Caco-2 (cell line): ENCODE measurements around the gene ATP7A. TPM values are rescaled to one million over a fixed set of nuclear protein-coding genes. Genes with fewer than 3 reads are reported as not detected.

Experiments
- BruUV-seq: library from RNA; stranded (reverse); fragments of 400-500 nt; replicated peaks from 2 replicates; lab custom pipeline; 2021; lab: Mats Ljungman, UMichigan
- CTCF ChIA-PET: fragments of 300-600 bp; sonication (Branson Sonifier 250); formaldehyde crosslinking; loops from one replicate; lab custom pipeline; 2022; ENCODE audit warnings: antibody characterized with exemption; lab: Charles Lee
- POLR2A ChIA-PET: fragments of 300-600 bp; sonication (Branson Sonifier 250); formaldehyde crosslinking; loops from one replicate; lab custom pipeline; 2022; ENCODE audit warnings: antibody characterized with exemption; lab: Charles Lee
- DNase-seq, 2 experiments: peaks; one replicate each; pipeline versions ENCODE4 v3.0.0 to v3.0.0-alpha.2; 2020 to 2022
- H3K27me3 ChIP-seq: replicated peaks from 2 replicates; pipeline ENCODE4 v1.6.0; 2011; ENCODE audit warnings: low read length; ENCODE audit not compliant: control insufficient read depth, insufficient read depth
- H3K36me3 ChIP-seq: 2 replicates; pipeline ENCODE4 v1.5.1; 2011; ENCODE audit warnings: low read length; ENCODE audit not compliant: control insufficient read depth, insufficient read depth
- H3K4me1 ChIP-seq: fragments of 250-450 bp; sonication (Bioruptor Pico); 2 replicates; pipeline ENCODE4 v1.5.1; 2020; ENCODE audit warnings: mild to moderate bottlenecking
- H3K4me3 ChIP-seq: 2 replicates; pipeline ENCODE4 v1.5.1; 2011; ENCODE audit warnings: low read depth, mild to moderate bottlenecking, control low read depth, low read length
- H3K9me3 ChIP-seq: fragments of 250-450 bp; sonication (Bioruptor Pico); 2 replicates; pipeline ENCODE4 v1.5.1; 2020; ENCODE audit warnings: mild to moderate bottlenecking, moderate library complexity
- H3K27ac Mint-ChIP-seq: one replicate; pipeline ENCODE4 v1.8.0; 2022; ENCODE audit warnings: mixed read lengths; ENCODE audit not compliant: unreplicated experiment
- H3K27me3 Mint-ChIP-seq: one replicate; pipeline ENCODE4 v1.8.0; 2022; ENCODE audit warnings: mixed read lengths; ENCODE audit not compliant: insufficient read depth, unreplicated experiment
- H3K36me3 Mint-ChIP-seq: one replicate; pipeline ENCODE4 v1.8.0; 2022; ENCODE audit warnings: mild to moderate bottlenecking, mixed read lengths; ENCODE audit not compliant: insufficient read depth, unreplicated experiment
- H3K4me1 Mint-ChIP-seq: one replicate; pipeline ENCODE4 v1.8.0; 2022; ENCODE audit warnings: low read depth, mixed read lengths; ENCODE audit not compliant: unreplicated experiment
- H3K4me3 Mint-ChIP-seq: one replicate; pipeline ENCODE4 v1.8.0; 2022; ENCODE audit warnings: mild to moderate bottlenecking, moderate library complexity, mixed read lengths; ENCODE audit not compliant: unreplicated experiment
- H3K9me3 Mint-ChIP-seq: one replicate; pipeline ENCODE4 v1.8.0; 2022; ENCODE audit warnings: mixed read lengths; ENCODE audit not compliant: unreplicated experiment
- CTCF ChIP-seq, 2 experiments: fragments of 200-600 bp in 1 of 2; IDR thresholded peaks; 1 replicate in 1 of 2; 2 replicates in 1 of 2; pipeline versions ENCODE4 v1.5.1 to v1.8.0; 2011 to 2022; ENCODE audit warnings: antibody characterized with exemption in 1 of 2, control low read depth in 1 of 2, inconsistent platforms in 1 of 2, low read depth in 1 of 2, low read length in 1 of 2, mild to moderate bottlenecking in 1 of 2, moderate library complexity in 1 of 2; ENCODE audit not compliant: insufficient read depth in 1 of 2, severe bottlenecking in 1 of 2, unreplicated experiment in 1 of 2
- intact Hi-C: fragments of 100-400 bp; cut with micrococcal nuclease; formaldehyde crosslinking; loops from one replicate; pipeline ENCODE4 v1.10.0; 2022; ENCODE audit not compliant: unreplicated experiment
- total RNA-seq: library from RNA; stranded (reverse); gene quantifications from 2 replicates; pipeline ENCODE4 v1.2.3, GENCODE V29; 2022

The ATP7A gene
- total RNA-seq, 1 experiment from 2014 or later, result 3.1 TPM

DNA sequence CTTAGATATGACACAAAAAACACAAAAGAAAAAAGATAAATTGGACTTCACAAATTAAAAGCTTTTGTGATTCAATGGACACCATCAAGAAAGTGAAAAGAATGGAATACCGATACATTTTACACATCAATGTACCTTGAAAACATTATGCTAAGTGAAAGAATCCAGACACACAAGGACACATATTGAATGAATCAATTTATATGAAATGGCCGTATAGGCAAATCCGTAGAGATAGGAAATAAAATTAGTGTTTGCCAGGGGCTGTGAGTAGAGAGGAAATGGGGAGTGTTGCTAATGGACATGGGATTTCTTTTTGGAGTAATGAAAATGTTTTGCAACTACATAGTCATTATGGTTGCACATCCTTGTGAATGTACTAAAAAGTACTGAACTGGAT, 55.9 kb downstream of the ATP7A start:
- Histone ChIP-seq H3K27me3 (no peaks in the 10 kb centered on the region), H3K4me1 (no peaks in the 10 kb centered on the region), H3K9me3 (no peaks in the 10 kb centered on the region), H3K4me3 (no peak overlapping the region), H3K36me3 (no peaks in the 10 kb centered on the region)
- BruUV-seq, result no TSS peak
- Mint-ChIP-seq H3K36me3 (no peaks in the 10 kb centered on the region), H3K4me3 (no peak overlapping the region), H3K27me3 (no peaks in the 10 kb centered on the region), H3K4me1 (no peaks in the 10 kb centered on the region), H3K9me3 (no peaks in the 10 kb centered on the region), H3K27ac (no peak overlapping the region)
- CTCF ChIA-PET, result no interaction called here
- POLR2A ChIA-PET, result no interaction called here
- intact Hi-C loops, result no loop called here
- no peak for DNase-seq
- TF ChIP-seq CTCF (IDR thresholded peaks at IDR 0.05; ENCODE audit: insufficient read depth in 1 of 2, low read depth in 1 of 2, low read length in 1 of 2, severe bottlenecking in 1 of 2, unreplicated experiment in 1 of 2), result no peak

DNA sequence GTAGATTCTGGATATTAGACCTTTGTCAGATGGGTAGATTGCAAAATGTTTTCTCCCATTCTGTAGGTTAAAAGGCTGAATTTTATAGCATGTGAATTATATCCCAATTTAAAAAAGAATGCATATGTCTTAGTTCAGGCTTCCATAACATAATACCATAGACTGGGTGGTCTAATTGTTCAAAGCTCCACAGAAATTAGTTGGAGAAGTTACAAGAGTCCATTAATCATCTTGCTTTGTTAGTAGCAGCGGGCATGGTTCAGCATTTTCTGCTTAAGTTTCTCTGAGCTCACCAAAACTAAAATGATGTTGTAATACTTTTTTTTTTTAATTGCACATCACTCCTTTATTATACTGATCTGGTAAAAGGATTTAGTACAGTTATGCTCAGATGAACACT, 57.1 kb downstream of the ATP7A start:
- no peaks in the 10 kb centered on the region for H3K36me3 ChIP-seq

GRCh38 chrX:77969538-77969937, 59.0 kb downstream of the ATP7A start, which contains the start of gene PGAM4:
TSS of gene PGAM4 (minus strand) at chrX:77969638. CDS start at chrX:77969638, 0 bp downstream.
- no TSS peak for BruUV-seq
- no peaks in the 10 kb centered on the region for H3K27me3 Mint-ChIP-seq

More for the DNA sequence above, 57.1 kb downstream of the ATP7A start:
- no peak for DNase-seq
- H3K36me3 Mint-ChIP-seq, result no peaks in the 10 kb centered on the region
- intact Hi-C loops, result no loop called here
- no TSS peak for BruUV-seq
- ChIA-PET POLR2A (no interaction called here), CTCF (no interaction called here)
- no peaks in the 10 kb centered on the region for H3K4me1 ChIP-seq
- no peak overlapping the region for H3K4me3 ChIP-seq
- TF ChIP-seq CTCF (IDR thresholded peaks at IDR 0.05; ENCODE audit: insufficient read depth in 1 of 2, low read depth in 1 of 2, low read length in 1 of 2, severe bottlenecking in 1 of 2, unreplicated experiment in 1 of 2), result no peak
- no peaks in the 10 kb centered on the region for H3K27me3 Mint-ChIP-seq
- no peak overlapping the region for H3K4me3 Mint-ChIP-seq
- no peak overlapping the region for H3K27ac Mint-ChIP-seq
- no peaks in the 10 kb centered on the region for H3K9me3 ChIP-seq
- no peaks in the 10 kb centered on the region for H3K9me3 Mint-ChIP-seq
- no peaks in the 10 kb centered on the region for H3K4me1 Mint-ChIP-seq
- no peaks in the 10 kb centered on the region for H3K27me3 ChIP-seq

More at GRCh38 chrX:77969538-77969937, 59.0 kb downstream of the ATP7A start, which contains the start of gene PGAM4:
- H3K4me1 Mint-ChIP-seq, result no peaks in the 10 kb centered on the region
- no peak for TF ChIP-seq CTCF (IDR thresholded peaks at IDR 0.05; ENCODE audit: insufficient read depth in 1 of 2, low read depth in 1 of 2, low read length in 1 of 2, severe bottlenecking in 1 of 2, unreplicated experiment in 1 of 2)
- no peaks in the 10 kb centered on the region for H3K9me3 ChIP-seq
- intact Hi-C loops, result no loop called here
- POLR2A ChIA-PET, result no interaction called here
- CTCF ChIA-PET, result no interaction called here
- no peaks in the 10 kb centered on the region for H3K9me3 Mint-ChIP-seq
- H3K4me1 ChIP-seq, result no peaks in the 10 kb centered on the region
- no peak within 1 kb of the TSS for H3K27ac Mint-ChIP-seq
- H3K36me3 ChIP-seq, result no peaks in the 10 kb centered on the region
- no peaks in the 10 kb centered on the region for H3K36me3 Mint-ChIP-seq
- H3K4me3 ChIP-seq, result no peak within 1 kb of the TSS
- DNase-seq, result no peak
- H3K27me3 ChIP-seq, result no peaks in the 10 kb centered on the region
- no peak within 1 kb of the TSS for H3K4me3 Mint-ChIP-seq
